Activated naive CD8-positive, alpha-beta T cell treated with anti-CD3 and anti-CD28 coated beads, Interleukin-2, amount 50 U/mL, for 24 hours (primary cell): ENCODE results near the gene KRTAP12-4.
"Not testable (repeated sequence)": the region's sequence is repeated elsewhere in the genome, so short reads cannot be mapped to it uniquely, and the experiment has no call there.

Experiments used
- ATAC-seq: fragments of 150-1000 bp; cut with Tn5 transposase; one replicate; pipeline ENCODE4 v1.10.0; 2021
- DNase-seq: peaks from one replicate; pipeline ENCODE4 v3.0.0; 2021
- H3K27ac Mint-ChIP-seq: one replicate; pipeline ENCODE4 v1.8.0; 2021; ENCODE audit warnings: mild to moderate bottlenecking, mixed read lengths
- H3K27me3 Mint-ChIP-seq: one replicate; pipeline ENCODE4 v1.8.0; 2021; ENCODE audit warnings: mixed read lengths
- H3K36me3 Mint-ChIP-seq: one replicate; pipeline ENCODE4 v1.8.0; 2021; ENCODE audit warnings: low read depth, mixed read lengths
- H3K4me1 Mint-ChIP-seq: one replicate; pipeline ENCODE4 v1.8.0; 2021; ENCODE audit warnings: mixed read lengths
- H3K4me3 Mint-ChIP-seq: one replicate; pipeline ENCODE4 v1.8.0; 2021; ENCODE audit warnings: mild to moderate bottlenecking, moderate library complexity, mixed read lengths
- H3K9me3 Mint-ChIP-seq: one replicate; pipeline ENCODE4 v1.8.0; 2021; ENCODE audit warnings: mixed read lengths

The KRTAP12-4 gene

DNA sequence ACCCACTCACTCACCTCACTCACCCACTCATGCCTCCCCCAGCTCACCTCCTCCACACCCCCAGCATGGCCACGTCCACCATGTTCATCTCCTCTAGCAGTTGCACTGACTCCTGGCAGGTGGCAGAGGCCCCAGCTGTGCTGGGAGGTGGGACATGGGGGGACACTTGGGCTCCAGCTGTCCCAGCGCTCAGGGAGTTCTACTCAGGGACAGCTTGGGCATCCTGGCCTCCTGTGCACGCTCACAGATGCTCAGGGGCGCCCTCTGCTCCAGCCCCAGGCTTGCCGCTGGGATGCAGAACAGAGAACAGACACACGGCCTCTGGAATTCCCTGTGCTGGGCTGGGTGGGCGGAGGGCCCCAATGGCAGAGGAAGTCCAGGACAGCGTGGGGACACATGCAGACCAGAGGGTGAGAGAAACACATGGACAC, 37.4 kb downstream of the KRTAP12-4 start:
- peaks cover 21% of the 10 kb centered on the region for H3K36me3 Mint-ChIP-seq
- H3K27ac Mint-ChIP-seq, result no peak overlapping the region
- H3K9me3 Mint-ChIP-seq, result peaks cover 27% of the 10 kb centered on the region
- no peak for ATAC-seq
- H3K4me1 Mint-ChIP-seq, result peaks cover 37% of the 10 kb centered on the region
- DNase-seq, result no peak
- no peak overlapping the region for H3K4me3 Mint-ChIP-seq
- no peaks in the 10 kb centered on the region for H3K27me3 Mint-ChIP-seq

DNA sequence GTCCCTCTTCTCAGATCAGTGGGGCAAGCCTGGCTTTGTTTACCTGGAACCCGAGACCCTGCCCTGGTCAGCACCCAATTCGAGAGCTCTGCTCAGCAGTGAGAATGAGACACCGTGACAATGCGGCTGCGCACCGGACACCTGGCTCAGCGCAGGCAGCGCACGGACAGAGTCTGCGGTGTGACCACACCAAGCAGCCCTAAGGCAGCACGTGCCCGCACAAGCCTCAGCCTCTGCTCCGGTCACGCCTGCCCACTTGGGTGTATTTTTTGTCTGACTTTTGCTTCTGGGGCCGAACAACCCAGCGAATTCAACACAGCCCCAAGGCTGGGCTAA, 37.9 kb downstream of the KRTAP12-4 start:
- no peak for DNase-seq
- Mint-ChIP-seq H3K36me3 (peaks cover 21% of the 10 kb centered on the region), H3K9me3 (peaks cover 29% of the 10 kb centered on the region), H3K27ac (no peak overlapping the region), H3K27me3 (no peaks in the 10 kb centered on the region), H3K4me1 (peaks cover 37% of the 10 kb centered on the region), H3K4me3 (no peak overlapping the region)
- no peak for ATAC-seq

DNA sequence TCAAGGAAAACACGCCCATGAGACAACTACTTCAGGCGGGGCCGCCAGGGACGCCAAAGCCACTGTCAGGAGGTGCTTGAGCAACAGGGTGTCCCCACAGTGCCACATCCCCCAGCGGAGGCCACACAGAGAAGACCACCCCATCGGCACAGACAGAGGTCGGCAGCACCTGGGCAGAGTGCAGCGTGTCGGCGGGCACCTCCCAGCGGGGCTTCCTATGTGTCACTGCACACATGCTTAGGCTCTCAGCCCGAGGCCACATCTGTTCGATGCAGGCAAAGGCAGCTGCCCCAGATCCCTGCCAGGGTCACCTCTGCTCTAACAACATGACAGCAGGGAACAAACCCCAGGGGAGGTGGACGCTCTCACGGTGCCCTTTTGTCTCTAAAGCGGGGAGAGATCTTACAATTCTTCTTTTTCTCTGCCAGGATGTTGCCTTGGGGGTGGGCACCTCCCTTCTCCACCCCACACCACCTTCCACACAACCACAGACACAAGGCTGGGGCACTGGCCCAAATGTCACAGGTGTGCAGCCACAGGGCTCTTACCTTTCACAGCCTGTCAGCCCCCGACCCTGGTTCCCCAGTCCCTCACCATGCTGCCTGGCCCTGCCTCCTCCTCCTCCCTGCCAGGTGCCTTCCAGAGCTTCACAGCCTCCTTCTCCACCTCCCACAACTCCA, 38.4 kb downstream of the KRTAP12-4 start:
- DNase-seq (no peak), ATAC-seq (no peak)
- Mint-ChIP-seq H3K4me3 (no peak overlapping the region), H3K9me3 (peaks cover 33% of the 10 kb centered on the region), H3K36me3 (peaks cover 21% of the 10 kb centered on the region), H3K27me3 (no peaks in the 10 kb centered on the region), H3K27ac (no peak overlapping the region), H3K4me1 (peaks cover 37% of the 10 kb centered on the region)

DNA sequence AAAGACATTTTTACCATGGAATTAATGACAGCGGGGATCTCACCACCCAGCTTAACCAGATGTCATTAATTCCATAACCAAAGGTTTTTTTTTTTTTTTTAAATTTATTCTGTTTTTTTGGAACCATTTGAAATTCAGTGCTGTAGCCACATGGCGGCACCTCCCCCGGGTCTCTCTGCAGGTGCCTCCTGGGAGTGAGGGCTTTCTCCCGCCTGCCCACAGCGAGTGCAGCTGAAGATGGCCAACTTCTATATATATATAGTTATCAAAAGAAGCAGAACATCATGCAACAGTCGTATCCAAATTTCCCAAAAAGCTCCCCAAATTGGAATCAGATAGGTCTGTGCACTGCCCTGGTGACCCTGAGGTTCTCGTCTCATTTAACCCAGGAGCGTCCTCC, 39.0 kb downstream of the KRTAP12-4 start:
- no peak overlapping the region for H3K4me3 Mint-ChIP-seq
- DNase-seq (no peak), ATAC-seq (no peak)
- H3K27ac Mint-ChIP-seq, result no peak overlapping the region
- H3K27me3 Mint-ChIP-seq, result no peaks in the 10 kb centered on the region
- H3K9me3 Mint-ChIP-seq, result peaks cover 28% of the 10 kb centered on the region
- peaks cover 16% of the 10 kb centered on the region for H3K36me3 Mint-ChIP-seq
- peaks cover 37% of the 10 kb centered on the region for H3K4me1 Mint-ChIP-seq

DNA sequence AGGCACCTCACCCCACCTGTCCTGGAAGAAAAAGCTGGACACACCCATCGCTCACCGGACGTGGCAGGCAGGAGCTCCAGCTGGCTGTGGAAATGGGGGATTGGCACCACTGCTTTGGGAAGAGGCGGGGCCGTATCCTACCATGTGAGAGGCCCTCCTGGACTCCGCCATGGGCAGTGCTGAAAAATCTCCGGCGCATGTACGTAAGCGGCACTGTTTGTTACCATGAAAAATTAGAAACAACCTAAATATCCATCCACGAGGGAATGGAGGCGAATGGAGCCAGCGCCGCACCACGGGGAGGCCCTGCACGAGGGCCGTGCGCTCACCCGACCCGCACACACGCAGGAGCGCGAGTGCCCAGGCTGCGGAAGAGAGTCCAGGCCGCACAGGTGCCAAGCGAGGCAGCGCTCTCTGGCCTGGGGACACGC, 39.5 kb downstream of the KRTAP12-4 start:
- Mint-ChIP-seq H3K9me3 (peaks cover 25% of the 10 kb centered on the region), H3K4me3 (no peak overlapping the region), H3K4me1 (peaks cover 37% of the 10 kb centered on the region), H3K27me3 (no peaks in the 10 kb centered on the region), H3K36me3 (peaks cover 14% of the 10 kb centered on the region), H3K27ac (no peak overlapping the region)
- ATAC-seq (no peak), DNase-seq (no peak)

DNA sequence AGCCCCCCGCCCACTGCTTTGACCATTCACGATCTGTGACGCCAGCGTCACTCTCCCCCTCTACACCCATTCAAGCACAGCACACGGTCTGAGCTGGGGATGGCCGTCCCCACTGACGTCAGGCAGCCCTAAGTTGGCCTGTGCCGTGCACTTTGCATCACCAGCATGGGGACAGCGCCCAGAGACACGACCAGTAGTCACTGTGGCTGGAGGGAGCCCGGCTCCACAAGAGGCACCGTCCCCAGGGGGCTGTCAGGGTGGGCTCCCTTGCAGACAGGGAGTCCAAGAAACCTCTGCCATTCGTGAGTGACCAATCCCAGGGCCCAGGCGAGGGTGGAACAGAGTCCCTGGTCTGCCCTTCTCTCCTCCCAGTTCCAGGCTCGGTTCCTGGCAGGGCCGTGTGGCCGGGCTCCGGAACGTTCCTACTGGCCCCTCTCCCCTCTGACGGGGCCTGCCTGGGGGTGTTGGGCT, 40.3 kb downstream of the KRTAP12-4 start:
- no peaks in the 10 kb centered on the region for H3K27me3 Mint-ChIP-seq
- peaks cover 9% of the 10 kb centered on the region for H3K36me3 Mint-ChIP-seq
- H3K27ac Mint-ChIP-seq, result no peak overlapping the region
- ATAC-seq, result no peak
- H3K4me1 Mint-ChIP-seq, result peaks cover 30% of the 10 kb centered on the region
- no peak for DNase-seq
- no peak overlapping the region for H3K4me3 Mint-ChIP-seq
- peaks cover 25% of the 10 kb centered on the region for H3K9me3 Mint-ChIP-seq

DNA sequence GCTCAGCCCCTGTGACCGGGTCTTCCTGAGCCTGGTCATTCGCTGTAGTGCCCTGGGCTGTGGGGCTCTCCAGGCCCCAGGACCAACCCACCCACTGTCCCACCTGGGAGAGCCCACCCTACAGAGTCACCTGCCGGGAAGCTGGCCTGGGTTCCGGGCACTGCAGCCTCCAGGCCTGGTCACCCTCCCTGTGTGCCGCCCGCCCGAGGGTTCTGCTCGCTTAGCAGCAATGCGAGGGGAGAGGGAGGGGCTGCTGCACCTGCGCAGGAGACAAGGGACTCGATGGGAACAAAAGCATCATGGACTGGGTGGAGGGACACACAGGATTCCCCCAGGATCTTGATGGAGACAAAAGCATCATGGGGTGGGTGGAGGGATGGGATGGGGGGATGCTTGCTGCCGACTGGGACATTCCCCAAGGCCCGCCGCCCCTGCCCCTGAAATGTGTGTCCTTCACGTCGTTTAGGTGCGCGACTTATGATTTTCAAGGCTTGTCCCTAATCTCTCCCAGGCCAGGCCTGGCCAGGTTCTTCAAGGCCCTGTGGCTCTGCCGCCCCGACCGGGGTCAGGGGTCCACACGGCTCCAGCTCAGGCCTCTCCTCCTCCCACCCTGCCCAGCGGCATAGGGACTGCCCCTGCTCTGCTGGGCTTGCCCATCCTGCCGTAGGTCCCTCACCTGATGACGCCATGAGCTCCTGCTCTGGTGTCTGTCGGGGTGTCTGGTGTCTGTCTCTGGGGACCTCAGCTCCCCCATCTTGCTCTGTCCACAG, 40.9 kb downstream of the KRTAP12-4 start:
- peaks cover 24% of the 10 kb centered on the region for H3K4me1 Mint-ChIP-seq
- H3K36me3 Mint-ChIP-seq, result peaks cover 3% of the 10 kb centered on the region
- no peak overlapping the region for H3K4me3 Mint-ChIP-seq
- no peak overlapping the region for H3K27ac Mint-ChIP-seq
- DNase-seq (no peak), ATAC-seq (no peak)
- H3K9me3 Mint-ChIP-seq, result peaks cover 24% of the 10 kb centered on the region
- no peaks in the 10 kb centered on the region for H3K27me3 Mint-ChIP-seq

DNA sequence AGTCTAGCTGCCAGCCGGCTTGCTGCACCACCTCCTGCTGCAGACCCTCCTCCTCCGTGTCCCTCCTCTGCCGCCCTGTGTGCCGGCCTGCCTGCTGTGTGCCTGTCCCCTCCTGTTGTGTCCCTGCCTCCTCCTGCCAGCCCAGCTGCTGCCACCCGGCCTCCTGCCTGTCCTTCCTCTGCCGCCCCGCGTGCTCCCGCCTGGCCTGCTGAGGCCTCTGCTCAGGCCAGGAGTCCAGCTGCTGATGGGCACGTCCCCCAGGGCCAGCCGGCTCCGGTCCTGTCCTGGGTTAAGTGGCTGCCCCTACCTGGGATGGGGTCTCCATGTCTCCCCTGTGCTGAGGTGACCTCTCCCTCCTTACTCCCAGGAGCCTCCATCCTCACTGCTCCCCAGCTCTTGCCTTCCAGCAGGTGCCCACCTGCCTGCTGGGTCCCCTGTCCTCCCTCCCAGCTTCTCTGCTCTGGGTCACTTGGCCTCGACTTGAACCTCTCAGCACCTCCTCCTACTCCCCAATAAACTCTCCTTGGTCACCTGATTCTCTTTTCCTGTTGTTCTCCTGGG, 41.7 kb downstream of the KRTAP12-4 start:
- H3K9me3 Mint-ChIP-seq, result peaks cover 19% of the 10 kb centered on the region
- H3K27ac Mint-ChIP-seq, result no peak overlapping the region
- no peak overlapping the region for H3K4me3 Mint-ChIP-seq
- no peak for ATAC-seq
- H3K27me3 Mint-ChIP-seq, result no peaks in the 10 kb centered on the region
- DNase-seq, result no peak
- H3K36me3 Mint-ChIP-seq, result peaks cover 3% of the 10 kb centered on the region
- H3K4me1 Mint-ChIP-seq, result peaks cover 16% of the 10 kb centered on the region

DNA sequence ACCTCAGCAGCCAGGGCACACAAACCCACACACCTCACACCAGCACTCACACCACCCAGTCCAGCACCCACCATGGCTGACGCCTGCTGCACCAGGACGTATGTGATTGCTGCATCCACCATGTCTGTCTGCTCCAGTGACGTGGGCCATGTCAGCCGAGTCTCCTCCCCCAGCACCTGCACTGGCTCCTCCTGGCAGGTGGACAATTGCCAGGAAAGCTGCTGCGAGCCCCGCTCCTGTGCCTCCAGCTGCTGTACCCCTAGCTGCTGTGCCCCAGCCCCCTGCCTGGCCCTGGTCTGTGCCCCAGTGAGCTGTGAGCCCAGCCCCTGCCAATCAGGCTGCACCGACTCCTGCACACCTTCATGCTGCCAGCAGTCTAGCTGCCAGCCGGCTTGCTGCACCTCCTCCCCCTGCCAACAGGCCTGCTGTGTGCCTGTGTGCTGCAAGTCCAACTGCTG, 42.4 kb downstream of the KRTAP12-4 start, which contains the start of gene KRTAP10-8:
Gene KRTAP10-8 (plus strand): TSS at position 51 of the 458 bp plus-strand sequence. CDS start 22 bp downstream, at position 73.
- peaks cover 3% of the 10 kb centered on the region for H3K36me3 Mint-ChIP-seq
- H3K4me3 Mint-ChIP-seq, result no peak within 1 kb of the TSS
- no peak within 1 kb of the TSS for H3K27ac Mint-ChIP-seq
- DNase-seq (no peak), ATAC-seq (no peak)
- peaks cover 19% of the 10 kb centered on the region for H3K9me3 Mint-ChIP-seq
- peaks cover 9% of the 10 kb centered on the region for H3K4me1 Mint-ChIP-seq
- no peaks in the 10 kb centered on the region for H3K27me3 Mint-ChIP-seq

DNA sequence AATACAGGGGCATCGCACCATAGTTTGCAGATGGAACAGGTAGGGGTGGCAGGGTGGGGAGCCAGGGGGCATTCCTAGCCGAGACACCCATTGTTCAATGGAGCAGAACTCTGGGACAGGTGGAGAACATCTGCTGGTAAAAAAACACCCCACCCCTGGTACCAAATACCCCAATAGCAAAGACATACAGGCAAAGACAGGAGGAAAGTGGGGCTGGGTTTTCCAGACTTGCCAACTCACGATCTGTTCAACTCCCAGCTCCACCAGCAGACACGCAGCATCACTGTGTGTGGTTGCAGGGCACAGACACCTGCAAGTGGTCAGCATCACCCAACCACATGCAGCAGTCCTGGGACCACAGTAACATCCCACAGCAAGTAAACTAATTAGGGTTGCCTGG, 42.9 kb downstream of the KRTAP12-4 start:
- no peak overlapping the region for H3K27ac Mint-ChIP-seq
- H3K4me3 Mint-ChIP-seq, result no peak overlapping the region
- no peak for ATAC-seq
- no peak for DNase-seq
- peaks cover 6% of the 10 kb centered on the region for H3K4me1 Mint-ChIP-seq
- peaks cover 19% of the 10 kb centered on the region for H3K9me3 Mint-ChIP-seq
- H3K36me3 Mint-ChIP-seq, result peaks cover 3% of the 10 kb centered on the region
- no peaks in the 10 kb centered on the region for H3K27me3 Mint-ChIP-seq

DNA sequence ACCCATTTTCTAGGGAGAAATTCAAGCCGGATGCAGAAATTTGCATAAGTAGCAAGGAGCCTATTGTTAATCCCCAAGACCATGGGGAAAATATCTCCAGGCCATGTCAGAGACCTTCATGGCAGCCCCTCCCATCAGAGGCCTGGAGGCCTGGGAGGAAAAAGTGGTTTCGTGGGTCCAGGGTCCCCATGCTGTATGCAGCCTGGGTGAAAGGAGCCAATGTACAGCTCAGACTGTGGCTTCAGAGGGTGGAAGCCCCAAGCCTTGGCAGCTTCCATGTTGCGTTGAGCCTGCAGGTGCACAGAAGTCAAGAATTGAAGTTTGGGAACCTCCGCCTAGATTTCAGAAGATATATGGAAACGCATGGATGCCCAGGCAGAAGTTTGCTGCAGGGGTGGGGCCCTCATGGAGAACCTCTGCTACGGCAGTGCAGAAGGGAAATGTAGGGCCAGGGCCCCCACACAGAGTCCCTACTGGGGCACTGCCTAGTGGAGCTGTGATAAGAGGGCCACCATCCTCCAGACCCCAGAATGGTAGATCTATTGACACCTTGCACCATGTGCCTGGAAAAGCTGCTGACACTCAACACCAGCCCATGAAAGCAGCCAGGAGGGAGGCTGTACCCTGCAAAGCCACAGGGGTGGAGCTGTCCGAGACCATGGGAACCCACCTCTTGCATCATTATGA, 44.2 kb downstream of the KRTAP12-4 start:
- DNase-seq, H3K36me3 Mint-ChIP-seq, H3K27me3 Mint-ChIP-seq, ATAC-seq, H3K4me1 Mint-ChIP-seq, H3K27ac Mint-ChIP-seq, H3K4me3 Mint-ChIP-seq: not testable (repeated sequence)
- peaks cover 19% of the 10 kb centered on the region for H3K9me3 Mint-ChIP-seq

DNA sequence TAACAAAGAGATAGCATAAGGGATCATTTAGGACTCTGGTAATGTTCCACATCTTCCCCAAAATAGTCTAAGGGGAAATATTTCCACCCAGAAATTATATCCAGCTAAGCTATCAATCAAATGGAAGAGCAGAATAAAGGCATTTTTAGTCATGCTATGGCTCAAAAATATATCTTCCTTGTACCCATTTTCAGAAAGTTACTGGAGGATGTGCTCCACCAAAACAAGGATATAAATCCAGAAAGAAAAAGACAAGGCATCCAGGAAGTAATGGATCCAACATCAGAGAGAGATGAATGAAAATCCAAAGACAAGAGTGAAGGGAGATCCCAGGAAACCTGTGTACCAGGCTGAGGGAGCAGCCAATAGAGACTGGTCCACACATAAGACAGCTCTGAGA, 45.3 kb downstream of the KRTAP12-4 start:
- no peaks in the 10 kb centered on the region for H3K27me3 Mint-ChIP-seq
- no peaks in the 10 kb centered on the region for H3K4me1 Mint-ChIP-seq
- no peak overlapping the region for H3K27ac Mint-ChIP-seq
- H3K9me3 Mint-ChIP-seq, result peaks cover 26% of the 10 kb centered on the region
- ATAC-seq (no peak), DNase-seq (no peak)
- H3K36me3 Mint-ChIP-seq, result peaks cover 3% of the 10 kb centered on the region
- no peak overlapping the region for H3K4me3 Mint-ChIP-seq

DNA sequence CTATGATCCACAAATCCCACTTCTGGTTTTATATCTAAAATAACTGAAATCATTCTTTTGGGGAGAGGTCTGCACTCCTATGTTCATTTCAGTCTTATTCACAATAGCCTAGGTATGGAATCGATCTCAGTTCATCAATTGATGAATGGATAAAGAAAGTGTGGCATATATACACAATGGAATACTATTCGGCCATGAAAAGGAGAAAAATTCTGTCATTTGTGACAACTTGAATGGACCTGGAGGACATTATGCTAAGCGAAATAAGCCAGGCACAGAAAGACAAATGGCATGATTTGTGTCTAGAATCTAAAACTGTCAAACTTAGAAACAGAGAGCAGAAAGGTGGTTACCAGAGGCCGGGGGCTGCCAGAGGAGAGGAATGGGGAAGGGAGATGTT, 48.0 kb downstream of the KRTAP12-4 start:
- Mint-ChIP-seq H3K27ac (no peak overlapping the region), H3K4me1 (no peaks in the 10 kb centered on the region), H3K9me3 (peaks cover 23% of the 10 kb centered on the region), H3K27me3 (no peaks in the 10 kb centered on the region), H3K36me3 (peaks cover 3% of the 10 kb centered on the region), H3K4me3 (no peak overlapping the region)
- ATAC-seq (no peak), DNase-seq (no peak)
